HG03066 (cell line): Measurements from ENCODE around the gene SF3B3.
"Not testable (repeated sequence)": the region's sequence is repeated elsewhere in the genome, so short reads cannot be mapped to it uniquely, and the experiment has no call there.

ENCODE experiments used
- ATAC-seq: cut with Tn5 transposase; IDR thresholded peaks from one replicate; pipeline ENCODE4 v1.9.1; 2021; ENCODE audit warnings: low read depth; ENCODE audit not compliant: unreplicated experiment

SF3B3 gene

DNA sequence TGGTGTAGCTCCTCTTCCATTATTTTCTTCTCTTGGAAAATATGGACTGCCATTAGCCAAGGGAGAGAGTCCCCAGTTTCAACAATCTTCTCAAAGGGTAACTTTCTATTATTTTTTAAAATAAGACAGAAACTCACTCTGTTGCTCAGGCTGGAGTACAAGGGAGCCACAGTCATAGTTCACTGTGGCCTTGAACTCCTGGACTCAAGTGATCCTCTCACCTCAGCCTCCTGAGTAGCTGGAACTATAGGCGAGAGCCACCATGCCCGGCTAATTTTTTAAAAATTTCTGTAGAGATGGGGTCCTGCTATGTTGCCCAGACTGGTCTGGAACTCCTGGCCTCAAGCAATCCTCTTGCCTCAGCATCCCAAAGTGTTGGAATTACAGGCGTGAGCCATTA lies 13.4 kb upstream of the SF3B3 start:
- no peak for ATAC-seq

GRCh38 chr16:70511833-70512232 lies 11.8 kb upstream of the SF3B3 start:
- ATAC-seq = no peak

DNA sequence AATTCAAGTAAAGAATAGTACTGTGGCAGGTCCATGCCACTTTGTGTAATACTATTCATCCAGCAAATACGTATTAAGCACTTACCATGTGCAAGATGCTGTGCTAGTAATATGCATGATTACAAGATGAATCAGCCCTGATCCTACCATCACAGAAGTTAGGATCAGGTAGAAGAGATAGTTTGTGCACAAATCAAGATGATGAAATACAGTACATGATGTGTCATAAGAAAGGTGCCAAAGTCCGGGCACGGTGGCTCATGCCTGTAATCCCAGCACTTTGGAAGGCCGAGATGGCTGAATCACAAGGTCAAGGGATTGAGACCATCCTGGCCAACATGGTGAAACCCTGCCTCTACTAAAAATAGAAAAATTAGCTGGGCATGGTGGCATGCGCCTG lies 11.2 kb upstream of the SF3B3 start:
- no peak for ATAC-seq

DNA sequence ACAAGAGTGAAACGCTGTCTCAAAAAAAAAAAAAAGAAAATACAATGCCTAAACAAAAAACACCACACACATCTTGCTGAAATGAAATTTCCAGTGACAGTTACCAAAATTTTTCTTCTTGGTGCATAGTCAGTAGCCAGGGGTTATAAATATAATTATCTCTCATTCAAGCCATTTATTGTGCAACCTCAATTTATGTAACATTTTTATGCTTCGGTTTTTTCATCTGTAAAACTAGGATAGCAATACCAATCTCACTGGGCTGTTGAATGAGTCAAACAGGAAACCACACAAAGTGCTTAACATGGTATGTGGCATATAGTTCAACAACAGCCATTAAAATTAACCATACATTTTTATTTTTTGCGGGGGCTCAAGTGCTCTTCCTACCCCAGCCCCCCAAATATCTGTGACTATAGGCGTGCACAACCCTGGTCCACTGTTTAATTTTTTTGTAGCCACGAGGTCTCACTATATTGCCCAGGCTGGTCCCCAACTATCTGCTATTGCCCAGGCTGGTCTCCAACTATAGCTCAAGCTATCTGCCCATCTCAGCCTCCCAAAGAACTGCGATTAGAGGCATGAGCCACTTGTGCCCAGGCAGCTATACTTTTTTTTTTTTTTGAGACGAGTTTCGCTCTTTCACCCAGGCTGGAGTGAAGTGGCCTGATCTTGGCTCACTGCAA lies 2.9 kb upstream of the SF3B3 start:
- no peak for ATAC-seq

- ATAC-seq = no peak
Measured at GRCh38 chr16:70522216-70523075, 1.2 kb upstream of the SF3B3 start.

DNA sequence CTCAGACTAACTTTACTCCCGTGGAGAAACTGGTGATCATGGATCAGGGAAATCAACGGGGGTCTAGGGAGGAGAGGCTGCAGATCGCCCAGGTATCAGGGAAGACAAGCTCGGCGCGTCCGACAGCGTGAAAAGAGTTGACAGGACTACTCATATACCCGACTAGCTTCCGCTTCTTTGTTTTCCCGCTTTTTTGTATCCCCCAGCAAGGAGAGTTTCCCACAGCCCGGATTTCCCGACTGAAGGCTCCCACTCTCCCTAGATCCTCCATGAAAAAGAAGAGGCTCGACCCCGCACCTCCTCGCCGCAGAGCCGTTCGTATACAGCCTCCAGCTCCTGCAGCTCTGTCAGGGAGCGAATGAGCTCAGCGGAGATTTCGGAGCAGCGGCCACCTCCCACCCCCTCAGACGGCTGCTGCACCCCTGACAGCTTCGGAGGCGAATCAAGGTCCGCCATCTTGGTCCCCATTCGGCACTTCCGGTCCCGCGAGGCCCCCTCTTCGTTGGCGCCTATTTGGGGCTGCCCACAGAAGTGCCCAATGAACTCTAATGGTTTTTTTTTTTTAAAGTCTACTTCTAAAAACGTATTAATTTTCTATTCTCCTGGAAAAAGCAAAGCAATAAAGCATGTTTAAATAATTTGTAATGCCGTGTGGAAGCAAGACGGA lies 407 bp upstream of the SF3B3 start, which contains the start of gene COG4:
Gene COG4, minus strand, starts transcription at position 479 of the 667 bp plus-strand sequence. Its CDS starts 11 bp downstream, at position 468.
- ATAC-seq = peak; percentile 58

DNA sequence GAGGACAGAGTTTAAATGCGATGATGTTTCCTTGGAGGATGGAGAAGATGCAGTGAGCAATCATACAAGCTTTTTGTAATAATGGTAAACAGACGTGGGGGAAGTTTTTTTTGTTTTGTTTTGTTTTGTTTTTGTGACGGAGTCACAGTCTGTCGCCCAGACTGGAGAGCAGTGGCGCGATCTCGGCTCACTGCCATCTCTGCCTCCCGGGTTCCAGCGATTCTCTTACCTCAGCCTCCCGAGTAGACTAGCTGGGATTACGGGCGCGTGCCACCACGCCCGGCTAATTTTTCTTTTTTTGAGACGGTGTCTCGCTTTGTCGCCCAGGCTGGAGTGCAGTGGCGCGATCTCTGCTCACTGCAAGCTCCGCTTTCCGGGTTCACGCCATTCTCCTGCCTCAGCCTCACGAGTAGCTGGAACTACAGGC lies 796 bp downstream of the SF3B3 start:
- not testable (repeated sequence) for ATAC-seq

GRCh38 chr16:70526403-70526802 lies 2.8 kb downstream of the SF3B3 start:
- no peak for ATAC-seq

GRCh38 chr16:70527315-70527996 lies 3.8 kb downstream of the SF3B3 start:
- no peak for ATAC-seq

DNA sequence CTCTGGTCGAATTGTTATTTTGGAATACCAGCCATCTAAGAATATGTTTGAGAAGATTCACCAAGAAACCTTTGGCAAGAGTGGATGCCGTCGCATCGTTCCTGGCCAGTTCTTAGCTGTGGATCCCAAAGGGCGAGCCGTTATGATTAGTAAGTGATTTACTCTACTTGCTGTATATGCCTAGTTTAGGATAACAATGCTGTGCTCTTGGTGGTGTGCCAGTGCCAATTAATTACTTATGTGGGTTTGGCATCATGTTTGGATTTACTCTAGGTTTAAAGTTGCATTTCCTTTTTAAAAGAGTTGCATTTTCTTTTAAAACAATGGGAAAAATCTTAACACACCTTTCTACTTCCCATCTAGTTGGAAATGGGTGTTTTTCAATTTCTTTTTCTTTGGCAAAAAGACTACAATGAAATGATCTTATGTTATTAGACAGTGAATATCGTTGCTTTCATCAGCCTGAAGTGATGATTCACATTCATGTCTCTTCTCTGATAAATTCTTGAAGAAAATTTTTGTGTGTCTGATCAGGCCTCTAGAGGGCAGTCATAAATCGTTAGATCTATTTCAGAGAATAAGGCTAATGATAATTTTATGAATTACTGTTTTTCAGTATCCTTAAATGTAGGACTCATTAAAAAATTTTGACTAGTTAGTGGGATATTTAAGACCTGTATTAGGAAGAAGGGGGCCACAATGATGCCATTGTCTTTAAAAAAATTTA lies 5.6 kb downstream of the SF3B3 start:
- no peak for ATAC-seq

GRCh38 chr16:70529954-70530353 lies 6.3 kb downstream of the SF3B3 start:
- not testable (repeated sequence) for ATAC-seq

DNA sequence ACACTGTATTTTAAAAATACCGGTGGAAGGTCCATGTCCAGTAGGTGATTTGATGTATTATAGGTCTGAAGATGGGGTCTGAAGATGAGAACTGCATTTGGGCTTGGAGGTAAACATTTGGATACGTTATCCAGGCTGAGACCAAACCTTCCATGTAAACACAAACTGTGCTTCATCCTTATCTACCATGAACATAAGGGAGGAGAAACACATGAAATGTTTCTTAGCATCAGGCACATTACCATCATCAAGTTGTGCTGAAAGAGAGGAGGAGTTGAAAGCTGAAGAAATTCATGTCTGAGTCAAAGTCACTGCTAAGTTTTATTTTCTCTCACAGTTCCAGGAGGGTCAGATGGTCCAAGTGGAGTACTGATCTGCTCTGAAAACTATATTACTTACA lies 11.4 kb downstream of the SF3B3 start:
- ATAC-seq = no peak

GRCh38 chr16:70540994-70541393 lies 17.4 kb downstream of the SF3B3 start:
- ATAC-seq = no peak

- ATAC-seq = no peak
Measured at GRCh38 chr16:70544548-70544947, 20.9 kb downstream of the SF3B3 start.

- no peak for ATAC-seq
Measured at GRCh38 chr16:70548936-70549335, 25.3 kb downstream of the SF3B3 start.

DNA sequence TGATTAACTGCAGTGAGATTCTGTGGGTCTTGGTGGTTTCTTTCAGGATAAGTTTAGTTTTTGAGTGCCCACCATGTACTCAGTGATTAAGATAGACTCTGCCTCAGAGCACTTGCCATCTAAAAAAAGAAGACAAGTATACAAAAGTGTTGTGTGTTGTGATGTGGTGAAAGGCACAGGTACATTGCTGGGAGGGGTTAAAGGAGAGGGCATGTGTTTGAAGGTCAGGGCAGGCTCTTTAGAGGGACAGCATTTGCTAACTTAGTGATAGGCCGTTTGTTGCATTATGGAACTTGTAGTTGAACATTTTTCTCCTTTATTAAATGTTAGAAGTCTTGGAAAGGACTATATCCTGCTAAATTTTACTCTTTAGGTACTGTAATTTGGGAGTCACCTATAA lies 26.5 kb downstream of the SF3B3 start:
- ATAC-seq = no peak

- ATAC-seq = no peak
Measured at GRCh38 chr16:70551788-70552187, 28.2 kb downstream of the SF3B3 start.

DNA sequence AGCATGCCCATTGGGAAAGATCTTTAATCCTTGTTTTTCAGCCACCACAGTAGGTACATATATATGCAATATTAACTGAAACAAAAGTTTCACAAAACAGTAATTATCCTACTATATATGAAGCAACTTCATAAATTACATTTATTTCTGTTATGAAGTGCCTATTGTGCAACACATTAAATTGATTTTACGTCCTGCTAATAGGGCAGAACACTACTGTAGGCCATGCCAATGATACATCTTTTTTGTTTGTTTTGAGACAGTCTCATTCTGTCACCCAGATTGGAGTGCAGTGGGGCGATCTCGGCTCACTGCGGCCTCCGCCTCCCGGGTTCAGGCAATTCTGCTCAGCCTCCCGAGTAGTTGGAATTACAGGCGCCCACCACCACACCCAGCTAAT lies 29.1 kb downstream of the SF3B3 start:
- no peak for ATAC-seq

- ATAC-seq = no peak
Measured at GRCh38 chr16:70553645-70554044, 30.0 kb downstream of the SF3B3 start.

DNA sequence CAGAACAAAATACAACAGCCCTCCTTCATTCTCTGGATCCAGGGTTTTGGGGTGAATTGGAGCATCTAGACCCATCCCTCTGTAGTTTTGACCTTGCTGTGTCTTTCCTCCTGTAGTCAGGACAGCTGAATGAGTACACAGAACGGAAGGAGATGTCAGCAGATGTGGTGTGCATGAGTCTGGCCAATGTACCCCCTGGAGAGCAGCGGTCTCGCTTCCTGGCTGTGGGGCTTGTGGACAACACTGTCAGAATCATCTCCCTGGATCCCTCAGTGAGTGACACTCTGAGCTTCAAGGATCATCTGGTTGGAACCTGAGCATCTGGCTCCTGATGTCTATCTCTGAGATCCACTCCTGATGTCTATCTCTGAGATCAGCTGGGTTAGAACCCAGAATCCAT lies 32.4 kb downstream of the SF3B3 start:
- ATAC-seq = no peak
